Measurements from ENCODE around the gene DNAH8.

DNA sequence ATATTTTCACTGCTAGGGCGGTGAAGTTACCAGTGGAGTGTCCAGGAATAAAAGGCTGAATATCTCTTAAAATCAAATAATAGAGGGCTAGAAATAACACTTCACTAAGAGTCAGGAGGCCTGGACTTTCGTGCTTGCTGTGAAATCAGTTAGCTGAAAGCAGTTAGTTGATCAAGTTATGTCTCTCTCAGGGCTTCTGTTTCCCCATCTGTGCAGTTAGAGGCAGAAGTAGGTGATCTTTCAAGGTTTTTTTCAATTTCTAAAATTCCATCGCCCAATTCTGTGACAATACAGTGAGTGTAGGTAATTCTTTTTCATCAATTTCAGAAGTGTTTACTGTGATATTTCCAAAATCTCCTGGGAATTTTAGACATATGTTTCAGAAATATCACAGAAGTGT is 260.9 kb downstream of the DNAH8 start:
- TF ChIP-seq, protein P1, sequence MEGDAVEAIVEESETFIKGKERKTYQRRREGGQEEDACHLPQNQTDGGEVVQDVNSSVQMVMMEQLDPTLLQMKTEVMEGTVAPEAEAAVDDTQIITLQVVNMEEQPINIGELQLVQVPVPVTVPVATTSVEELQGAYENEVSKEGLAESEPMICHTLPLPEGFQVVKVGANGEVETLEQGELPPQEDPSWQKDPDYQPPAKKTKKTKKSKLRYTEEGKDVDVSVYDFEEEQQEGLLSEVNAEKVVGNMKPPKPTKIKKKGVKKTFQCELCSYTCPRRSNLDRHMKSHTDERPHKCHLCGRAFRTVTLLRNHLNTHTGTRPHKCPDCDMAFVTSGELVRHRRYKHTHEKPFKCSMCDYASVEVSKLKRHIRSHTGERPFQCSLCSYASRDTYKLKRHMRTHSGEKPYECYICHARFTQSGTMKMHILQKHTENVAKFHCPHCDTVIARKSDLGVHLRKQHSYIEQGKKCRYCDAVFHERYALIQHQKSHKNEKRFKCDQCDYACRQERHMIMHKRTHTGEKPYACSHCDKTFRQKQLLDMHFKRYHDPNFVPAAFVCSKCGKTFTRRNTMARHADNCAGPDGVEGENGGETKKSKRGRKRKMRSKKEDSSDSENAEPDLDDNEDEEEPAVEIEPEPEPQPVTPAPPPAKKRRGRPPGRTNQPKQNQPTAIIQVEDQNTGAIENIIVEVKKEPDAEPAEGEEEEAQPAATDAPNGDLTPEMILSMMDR (IDR thresholded peaks at IDR 0.05; ENCODE audit: insufficient read depth, low read depth, low read length) = no peak
- TF ChIP-seq EZH2 (IDR thresholded peaks at IDR 0.05; ENCODE audit: insufficient read depth, low read length) = no peak
